Skeletal muscle tissue (tissue), 4 donors: ENCODE measurements around the gene OTUD4. TPM values are rescaled to one million over a fixed set of nuclear protein-coding genes. Genes with fewer than 3 reads are reported as not detected.

Experiments
- H3K27ac ChIP-seq: one replicate; pipeline ENCODE4 v1.7.0; 2013; ENCODE audit warnings: mild to moderate bottlenecking, low read depth, low read length, inconsistent platforms
- H3K27me3 ChIP-seq, 3 donors: one replicate each; pipeline ENCODE4 v1.7.0; 2013; ENCODE audit warnings: low read length in 3 of 3; ENCODE audit not compliant: control insufficient read depth in 3 of 3, insufficient read depth in 3 of 3
- H3K36me3 ChIP-seq, 3 donors: one replicate each; pipeline ENCODE4 v1.7.0; 2013; ENCODE audit warnings: low read length in 3 of 3; ENCODE audit not compliant: control insufficient read depth in 3 of 3, insufficient read depth in 3 of 3
- H3K4me1 ChIP-seq, 3 donors: one replicate each; pipeline ENCODE4 v1.7.0; 2013; ENCODE audit warnings: low read length in 3 of 3, mild to moderate bottlenecking in 3 of 3; ENCODE audit not compliant: control insufficient read depth in 3 of 3, insufficient read depth in 3 of 3
- H3K4me3 ChIP-seq, 3 donors: one replicate each; pipeline ENCODE4 v1.7.0; 2013; ENCODE audit warnings: low read length in 3 of 3
- H3K9ac ChIP-seq, 3 donors: one replicate each; pipeline ENCODE4 v1.7.0; 2013; ENCODE audit warnings: low read length in 3 of 3, mild to moderate bottlenecking in 3 of 3, moderate library complexity in 2 of 3, low read depth in 1 of 3
- H3K9me3 ChIP-seq, 3 donors: one replicate each; pipeline ENCODE4 v1.7.0; 2013; ENCODE audit warnings: low read length in 3 of 3; ENCODE audit not compliant: control insufficient read depth in 3 of 3
- total RNA-seq: library from RNA; depleted of rRNA; stranded (reverse); fragments of >200 nt; gene quantifications from one replicate; pipeline ENCODE4 v1.2.3, GENCODE V29; 2014
- donor health status: Osteomylitis.

Gene OTUD4
- total RNA-seq, 1 donor from 2014 or later, result 74.6 TPM

DNA sequence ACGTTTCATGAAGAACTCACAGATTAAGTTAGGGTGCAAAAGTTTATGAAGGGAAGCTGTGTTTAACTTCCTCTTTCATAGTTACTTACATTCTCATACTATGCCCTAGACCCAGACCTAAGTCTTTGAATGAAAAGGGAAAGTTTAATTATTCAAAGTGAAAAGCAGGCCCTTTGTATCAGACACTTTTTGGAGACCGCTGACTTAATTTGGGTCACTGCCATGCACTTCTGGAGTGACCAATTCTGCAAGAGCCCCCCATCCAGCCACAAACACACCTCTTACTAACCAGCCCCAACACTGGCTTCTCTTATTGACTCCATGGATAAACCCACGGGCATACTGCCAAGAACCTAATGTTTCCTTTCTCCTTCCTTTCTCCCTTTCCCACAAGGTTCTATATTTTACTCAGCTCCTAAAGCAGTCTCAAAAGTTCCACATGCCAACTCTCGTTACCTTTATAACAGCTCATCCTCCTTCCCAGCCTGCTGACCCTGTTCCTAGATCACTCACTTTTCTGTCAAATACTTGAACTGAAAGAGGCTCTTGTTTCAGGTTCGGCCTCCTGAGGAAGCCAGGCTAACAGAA, 47.8 kb downstream of the OTUD4 start:
- Histone ChIP-seq H3K27ac (no peak overlapping the region), H3K4me1 (no peaks in the 10 kb centered on the region), H3K27me3 (no peaks in the 10 kb centered on the region), H3K9me3 (no peaks in the 10 kb centered on the region), H3K36me3 (peaks cover 4 to 18% (median 8%) of the 10 kb centered on the region in 3 donors), H3K4me3 (no peak overlapping the region), H3K9ac (no peak overlapping the region)

DNA sequence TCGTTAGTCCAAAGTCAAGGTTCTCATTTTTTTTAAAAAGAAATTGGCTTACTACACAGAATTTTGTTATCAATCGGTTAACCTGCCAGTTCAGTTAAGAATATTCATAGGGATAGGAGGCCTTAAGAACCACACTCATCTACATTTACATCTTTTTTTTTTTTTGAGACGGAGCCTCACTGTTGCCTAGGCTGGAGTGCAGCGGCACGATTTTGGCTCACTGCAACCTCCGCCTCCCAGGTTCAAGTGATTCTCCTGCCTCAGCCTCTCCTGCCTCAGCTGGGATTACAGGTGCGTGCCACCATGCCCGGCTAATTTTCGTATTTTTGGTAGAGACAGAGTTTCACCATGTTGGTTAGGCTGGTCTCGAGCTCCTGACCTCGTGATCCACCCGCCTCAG, 48.5 kb downstream of the OTUD4 start:
- Histone ChIP-seq H3K4me3 (no peak overlapping the region), H3K9me3 (no peaks in the 10 kb centered on the region), H3K9ac (no peak overlapping the region), H3K27me3 (no peaks in the 10 kb centered on the region), H3K27ac (no peak overlapping the region), H3K4me1 (no peaks in the 10 kb centered on the region), H3K36me3 (peaks cover 2 to 12% (median 6%) of the 10 kb centered on the region in 3 donors)

DNA sequence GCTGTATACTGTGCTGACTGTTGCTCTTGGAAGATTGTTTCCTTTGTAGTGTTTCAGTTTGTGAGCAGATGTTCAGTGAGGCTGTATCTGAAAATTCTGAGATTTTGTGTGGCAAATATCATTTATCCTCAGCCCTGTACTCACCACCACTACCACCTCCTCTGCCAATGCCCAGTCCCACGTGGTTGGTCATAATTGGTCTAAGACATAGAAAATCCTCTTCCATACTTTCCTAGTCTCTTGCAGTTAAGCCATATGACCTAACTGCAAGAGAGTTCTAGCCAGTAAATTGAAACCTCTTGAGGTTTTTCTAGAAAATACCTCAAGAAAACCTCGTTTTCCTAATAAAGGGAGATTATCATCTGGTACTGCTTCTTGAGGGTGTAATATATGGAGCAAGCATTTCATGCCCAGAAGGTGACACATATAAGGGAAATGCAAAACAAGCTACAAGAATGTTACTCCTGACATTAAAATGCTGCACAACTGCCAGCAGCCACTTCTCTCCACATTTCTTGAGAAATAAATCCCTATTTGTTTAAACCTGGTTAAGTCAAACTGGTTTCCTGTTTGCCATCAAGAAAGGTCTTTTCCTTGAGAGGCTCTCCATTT, 49.5 kb downstream of the OTUD4 start:
- Histone ChIP-seq H3K4me3 (no peak overlapping the region), H3K4me1 (no peaks in the 10 kb centered on the region), H3K9ac (no peak overlapping the region), H3K27ac (no peak overlapping the region), H3K27me3 (no peaks in the 10 kb centered on the region), H3K36me3 (peaks cover 7 to 18% (median 11%) of the 10 kb centered on the region in 3 donors), H3K9me3 (no peaks in the 10 kb centered on the region)

DNA sequence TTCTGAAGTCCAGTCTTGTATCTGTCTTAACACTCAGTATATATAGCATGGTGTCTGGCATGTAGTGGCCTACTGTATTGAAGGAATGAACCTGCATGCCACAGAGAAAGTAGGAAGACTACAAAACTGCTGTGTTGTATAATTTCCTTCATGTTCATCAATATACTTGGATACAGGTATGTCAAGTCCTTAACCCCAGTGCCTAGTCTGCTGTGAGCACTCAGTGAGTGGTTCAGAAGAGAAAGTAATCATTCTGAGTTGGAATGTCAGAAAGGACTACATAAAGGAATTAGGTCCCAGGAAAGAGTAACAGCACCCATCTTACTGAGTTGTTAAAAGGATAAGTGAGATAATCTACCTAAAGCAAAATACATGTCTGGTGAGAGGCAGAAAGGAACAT, 50.3 kb downstream of the OTUD4 start:
- H3K9me3 ChIP-seq, result no peaks in the 10 kb centered on the region

DNA sequence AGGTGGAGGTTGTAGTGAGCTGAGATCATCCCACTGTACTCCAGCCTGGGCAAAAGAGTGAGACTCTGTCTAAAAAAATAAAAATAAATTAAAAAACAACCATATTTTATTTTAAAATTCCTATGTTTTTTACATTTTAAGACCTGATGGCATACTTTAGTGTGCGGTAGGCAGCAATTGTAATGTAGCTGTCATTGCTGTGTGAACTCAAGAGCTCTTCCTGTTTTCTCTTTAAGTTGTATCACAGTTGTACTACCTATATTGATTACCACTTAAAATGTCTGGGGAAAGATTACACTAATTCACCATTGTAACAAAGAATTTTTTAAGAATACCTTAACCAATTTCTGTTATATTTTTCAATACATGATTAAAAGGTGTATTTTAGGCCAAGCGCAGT, 55.0 kb downstream of the OTUD4 start:
- Histone ChIP-seq H3K9ac (no peak overlapping the region), H3K4me1 (no peaks in the 10 kb centered on the region), H3K27ac (no peak overlapping the region), H3K36me3 (peaks cover 17 to 39% (median 38%) of the 10 kb centered on the region in 3 donors), H3K9me3 (no peaks in the 10 kb centered on the region), H3K27me3 (no peaks in the 10 kb centered on the region), H3K4me3 (no peak overlapping the region)

More for the DNA sequence above, 50.3 kb downstream of the OTUD4 start:
- Histone ChIP-seq H3K27me3 (no peaks in the 10 kb centered on the region), H3K27ac (no peak overlapping the region), H3K4me3 (no peak overlapping the region), H3K4me1 (no peaks in the 10 kb centered on the region), H3K36me3 (peaks cover 8 to 19% (median 18%) of the 10 kb centered on the region in 3 donors), H3K9ac (no peak overlapping the region)

DNA sequence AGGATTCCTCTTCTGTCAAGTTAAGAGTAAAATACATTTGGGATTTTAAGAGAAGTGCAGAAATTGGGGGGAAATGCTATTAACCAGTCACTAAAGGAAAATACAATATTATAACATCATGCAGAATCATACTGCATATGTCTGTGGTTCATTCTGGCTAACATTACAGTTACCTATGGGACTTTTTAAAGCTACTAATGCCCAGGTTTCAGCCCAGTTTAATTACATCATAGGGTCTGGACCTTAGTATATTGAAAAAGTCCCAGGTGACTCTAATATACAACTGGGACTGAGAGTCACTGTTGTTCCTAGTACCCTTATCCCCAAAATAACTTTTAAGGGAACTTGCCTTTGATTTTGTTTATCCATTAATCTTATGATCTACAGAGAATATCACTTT, 72.3 kb downstream of the OTUD4 start:
- no peak overlapping the region for H3K27ac ChIP-seq
- no peak overlapping the region for H3K4me3 ChIP-seq
- H3K27me3 ChIP-seq, result no peaks in the 10 kb centered on the region
- no peaks in the 10 kb centered on the region for H3K9me3 ChIP-seq
- no peaks in the 10 kb centered on the region for H3K4me1 ChIP-seq
- peaks cover 14 to 50% (median 46%) of the 10 kb centered on the region in 3 donors for H3K36me3 ChIP-seq
- H3K9ac ChIP-seq, result no peak overlapping the region

DNA sequence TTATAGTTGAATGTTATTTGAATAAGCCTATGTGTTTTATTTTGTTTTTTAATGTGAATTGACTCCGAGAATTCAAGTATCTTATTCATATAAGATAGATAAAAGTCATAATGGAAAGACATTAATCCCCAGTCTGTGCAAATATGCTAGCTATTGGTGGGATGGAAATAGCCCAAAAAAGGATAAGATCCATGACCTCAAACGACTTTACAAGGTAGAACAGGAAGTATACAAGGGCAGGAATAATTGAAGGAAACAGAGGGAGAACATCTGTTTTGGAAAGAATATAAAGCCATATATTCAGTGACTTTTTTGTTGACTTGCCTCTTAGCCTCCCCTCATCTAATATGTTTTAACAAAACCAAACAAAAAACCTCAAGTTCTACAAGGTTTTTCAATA, 73.3 kb downstream of the OTUD4 start:
- H3K4me1 ChIP-seq, result no peaks in the 10 kb centered on the region
- H3K36me3 ChIP-seq, result peaks cover 10 to 41% (median 36%) of the 10 kb centered on the region in 3 donors
- H3K27me3 ChIP-seq, result no peaks in the 10 kb centered on the region
- no peaks in the 10 kb centered on the region for H3K9me3 ChIP-seq
- H3K9ac ChIP-seq, result no peak overlapping the region
- no peak overlapping the region for H3K27ac ChIP-seq
- no peak overlapping the region for H3K4me3 ChIP-seq

DNA sequence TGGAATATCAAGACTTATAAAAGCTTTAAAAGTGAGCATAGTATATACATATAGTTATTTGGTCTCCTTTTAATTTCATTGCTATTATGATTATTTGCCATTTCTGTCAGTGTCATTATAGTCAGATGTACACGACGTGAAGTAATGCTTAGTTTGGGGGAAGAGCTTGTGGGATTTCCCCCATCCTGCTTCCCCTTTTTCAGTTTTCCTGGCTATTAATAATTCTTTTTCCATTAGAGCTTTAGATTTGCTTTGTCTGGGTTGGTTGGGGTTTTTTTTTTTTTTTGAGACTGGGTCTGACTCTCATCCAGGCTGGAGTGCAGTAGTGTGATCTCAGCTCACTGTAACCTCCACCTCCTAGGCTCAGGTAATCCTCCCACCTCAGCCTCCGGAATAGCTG, 76.9 kb downstream of the OTUD4 start:
- Histone ChIP-seq H3K4me1 (peaks cover 2 to 17% (median 10%) of the 10 kb centered on the region in 3 donors), H3K36me3 (peaks cover 0 to 24% (median 11%) of the 10 kb centered on the region in 3 donors), H3K27me3 (no peaks in the 10 kb centered on the region), H3K27ac (no peak overlapping the region), H3K4me3 (no peak overlapping the region), H3K9ac (no peak overlapping the region), H3K9me3 (no peaks in the 10 kb centered on the region)

DNA sequence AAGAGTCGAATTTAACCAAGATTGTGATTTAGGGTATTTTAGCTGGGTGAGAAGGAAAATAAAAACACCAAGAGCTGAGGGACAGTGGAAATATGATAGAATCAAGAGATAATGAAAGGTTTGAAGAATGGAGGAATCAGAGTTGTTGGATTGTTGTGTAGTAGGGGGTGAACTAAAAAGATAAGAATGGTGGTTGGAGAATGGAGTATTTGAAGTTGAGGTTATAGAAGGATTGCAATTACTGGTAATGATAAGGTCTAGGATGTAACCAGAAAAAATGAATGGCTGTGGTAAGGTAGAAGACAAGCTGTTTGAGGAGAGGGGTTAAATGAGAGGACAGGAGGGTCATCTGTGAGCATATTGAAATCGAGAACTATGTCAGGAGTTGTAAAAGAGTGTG, 77.8 kb downstream of the OTUD4 start:
- no peaks in the 10 kb centered on the region for H3K9me3 ChIP-seq
- H3K4me1 ChIP-seq, result peaks cover 2 to 18% (median 18%) of the 10 kb centered on the region in 3 donors
- no peak overlapping the region for H3K27ac ChIP-seq
- H3K4me3 ChIP-seq, result no peak overlapping the region
- H3K9ac ChIP-seq, result no peak overlapping the region
- no peaks in the 10 kb centered on the region for H3K27me3 ChIP-seq
- H3K36me3 ChIP-seq, result peaks cover 0 to 18% (median 7%) of the 10 kb centered on the region in 3 donors

DNA sequence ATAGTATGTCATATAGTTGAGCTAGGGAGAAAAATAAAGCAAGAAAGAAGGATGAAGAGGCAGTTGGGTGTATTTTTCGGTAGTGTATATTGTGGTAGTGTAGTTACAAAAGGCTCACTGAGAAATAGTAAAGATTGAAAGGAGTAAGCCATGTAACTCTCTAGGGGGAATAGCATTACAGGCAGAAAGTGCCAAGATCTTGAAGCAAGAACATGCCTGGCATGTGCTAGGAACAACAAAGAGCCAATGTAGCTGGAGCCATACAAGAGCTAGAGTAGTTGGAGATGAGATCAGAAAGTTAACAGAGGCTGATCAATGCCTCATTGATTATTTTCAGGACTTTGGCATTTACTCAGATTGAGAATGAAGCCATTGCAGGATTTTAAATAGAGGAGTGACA, 79.3 kb downstream of the OTUD4 start:
- no peak overlapping the region for H3K4me3 ChIP-seq
- H3K9me3 ChIP-seq, result no peaks in the 10 kb centered on the region
- H3K36me3 ChIP-seq, result peaks cover 0 to 7% (median 5%) of the 10 kb centered on the region in 3 donors
- peaks cover 9 to 27% (median 25%) of the 10 kb centered on the region in 3 donors for H3K4me1 ChIP-seq
- no peak overlapping the region for H3K27ac ChIP-seq
- no peak overlapping the region for H3K9ac ChIP-seq
- H3K27me3 ChIP-seq, result no peaks in the 10 kb centered on the region
